Right cardiac atrium (tissue), 5 donors: ENCODE results near the gene TMED5. TPM values are rescaled to one million over a fixed set of nuclear protein-coding genes. Genes with fewer than 3 reads are reported as not detected.
"Not testable (repeated sequence)": the region's sequence is repeated elsewhere in the genome, so short reads cannot be mapped to it uniquely, and the experiment has no call there.

Experiments
- ATAC-seq, 2 donors: fragments of 200-7000 bp; cut with Tn5 transposase; one replicate each; pipeline versions ENCODE4 v1.8.0 to v1.9.1; 2020; ENCODE audit warnings: moderate library complexity in 2 of 2, mild to moderate bottlenecking in 1 of 2
- DNase-seq, 3 donors: peaks; one replicate each; pipeline ENCODE4 v3.0.0-alpha.2; 2020
- H3K27ac ChIP-seq: one replicate; pipeline ENCODE4 v1.5.1; 2013; ENCODE audit warnings: mild to moderate bottlenecking, low read length, control low read depth, moderate library complexity
- H3K27me3 ChIP-seq: one replicate; pipeline ENCODE4 v1.6.1; 2013; ENCODE audit not compliant: control insufficient read depth, insufficient read depth
- H3K4me1 ChIP-seq: one replicate; pipeline ENCODE4 v1.6.1; 2013; ENCODE audit warnings: low read length; ENCODE audit not compliant: control insufficient read depth, insufficient read depth
- H3K4me3 ChIP-seq: one replicate; pipeline ENCODE4 v1.5.1; 2013; ENCODE audit warnings: low read length, control low read depth
- H3K9me3 ChIP-seq: one replicate; pipeline ENCODE4 v1.6.1; 2013; ENCODE audit warnings: low read length; ENCODE audit not compliant: control insufficient read depth
- WGBS: extraction: QIAGEN DNeasy Blood & Tissue Kit; methylation state at CpG from one replicate; pipeline ENCODE4 v1.1.7; 2013; 5-methylcytosine and 5-hydroxymethylcytosine counted together
- intact Hi-C, 4 donors: fragments of 100-400 bp; cut with DNase I; formaldehyde crosslinking; loops; one replicate each; pipeline versions ENCODE4 v1.11.0 to v1.14.0; 2022 to 2023
- polyA plus RNA-seq: library from polyadenylated mRNA; stranded (reverse); fragments of 200-250 nt; gene quantifications from one replicate; pipeline ENCODE4 v1.2.3, GENCODE V29; 2013
- total RNA-seq, 4 donors: library from RNA; stranded (reverse); fragmentation: NEBNext Ultra II Directional; extraction: Animal tissue kit (Norgen Biotek cat#: 25700); gene quantifications; one replicate each; pipeline ENCODE4 v1.2.1, GENCODE V29; 2021
- donor health status: healthy with polysubstance abuse.
- donor health status: DM: no; HTN: yes; CAD: no.
- donor health status: DM: no; HTN: no; CAD: no.
- donor health status: DM: no; HTN: yes; CAD: no; lungs with severe emphysema.
- donor health status: DM: yes; HTN: yes; CAD: no.

The TMED5 gene
- total and polyA plus RNA-seq, 5 donors = 19.5 to 86.6 (median 44.1) TPM

GRCh38 chr1:93171549-93172034 lies 8.6 kb downstream of the TMED5 start:
- H3K27me3 ChIP-seq = no peaks in the 10 kb centered on the region
- H3K27ac ChIP-seq = no peak overlapping the region
- no peaks in the 10 kb centered on the region for H3K4me1 ChIP-seq
- DNase-seq = no peak
- ATAC-seq = no peak
- no peaks in the 10 kb centered on the region for H3K9me3 ChIP-seq
- H3K4me3 ChIP-seq = no peak overlapping the region
- intact Hi-C loops = no loop called here
- WGBS = 70% methylated on average over 1 of the region's 1 CpG

GRCh38 chr1:93170141-93170678 lies 10.0 kb downstream of the TMED5 start:
- H3K4me1 ChIP-seq, H3K9me3 ChIP-seq, H3K27me3 ChIP-seq, ATAC-seq, intact Hi-C loops, H3K4me3 ChIP-seq, H3K27ac ChIP-seq: not testable (repeated sequence)
- 97% methylated on average over 36 of the region's 36 CpGs for WGBS
- DNase-seq = peak in 2 of 3 donors; percentile 47 to 59

GRCh38 chr1:93167006-93167405 lies 13.2 kb downstream of the TMED5 start:
- DNase-seq = no peak

GRCh38 chr1:93165895-93166294 lies 14.3 kb downstream of the TMED5 start:
- H3K27me3 ChIP-seq, H3K9me3 ChIP-seq, H3K4me1 ChIP-seq, H3K27ac ChIP-seq, DNase-seq, intact Hi-C loops, H3K4me3 ChIP-seq, ATAC-seq: not testable (repeated sequence)
- 95% methylated on average over 1 of the region's 1 CpG for WGBS

More at GRCh38 chr1:93167006-93167405, 13.2 kb downstream of the TMED5 start:
- Histone ChIP-seq H3K27ac (no peak overlapping the region), H3K4me1 (peaks cover 2% of the 10 kb centered on the region), H3K27me3 (no peaks in the 10 kb centered on the region), H3K4me3 (no peak overlapping the region), H3K9me3 (no peaks in the 10 kb centered on the region)
- intact Hi-C loops = no loop called here
- ATAC-seq = no peak

- Histone ChIP-seq H3K27me3 (no peaks in the 10 kb centered on the region), H3K9me3 (no peaks in the 10 kb centered on the region), H3K27ac (no peak overlapping the region), H3K4me1 (peaks cover 2% of the 10 kb centered on the region), H3K4me3 (no peak overlapping the region)
- WGBS = 54% methylated on average over 2 of the region's 2 CpGs
- no peak for DNase-seq
- intact Hi-C loops = no loop called here
- ATAC-seq = peak; percentile 40 to 51
Measured at GRCh38 chr1:93164816-93165215, 15.4 kb downstream of the TMED5 start.

GRCh38 chr1:93163314-93163713 lies 16.9 kb downstream of the TMED5 start:
- H3K27me3 ChIP-seq, H3K4me3 ChIP-seq, intact Hi-C loops, ATAC-seq, H3K27ac ChIP-seq, DNase-seq, H3K4me1 ChIP-seq, H3K9me3 ChIP-seq: not testable (repeated sequence)
- 94% methylated on average over 8 of the region's 8 CpGs for WGBS

- H3K4me3 ChIP-seq = no peak overlapping the region
- 78% methylated on average over 2 of the region's 2 CpGs for WGBS
- DNase-seq (no peak), ATAC-seq (no peak)
- H3K4me1 ChIP-seq = no peaks in the 10 kb centered on the region
- no peak overlapping the region for H3K27ac ChIP-seq
- no peaks in the 10 kb centered on the region for H3K27me3 ChIP-seq
- intact Hi-C loops = no loop called here
- H3K9me3 ChIP-seq = no peaks in the 10 kb centered on the region
Measured at GRCh38 chr1:93159337-93159736, 20.9 kb downstream of the TMED5 start.

GRCh38 chr1:93155335-93155734 lies 24.9 kb downstream of the TMED5 start:
- no peak for DNase-seq
- Histone ChIP-seq H3K27me3 (no peaks in the 10 kb centered on the region), H3K27ac (no peak overlapping the region), H3K9me3 (no peaks in the 10 kb centered on the region), H3K4me3 (no peak overlapping the region), H3K4me1 (no peaks in the 10 kb centered on the region)
- 62% methylated on average over 3 of the region's 3 CpGs for WGBS
- intact Hi-C loops = no loop called here
- ATAC-seq = no peak

GRCh38 chr1:93154898-93155297 lies 25.3 kb downstream of the TMED5 start:
- ATAC-seq (no peak), DNase-seq (no peak)
- no peaks in the 10 kb centered on the region for H3K4me1 ChIP-seq
- H3K27me3 ChIP-seq = no peaks in the 10 kb centered on the region
- H3K27ac ChIP-seq = no peak overlapping the region
- H3K4me3 ChIP-seq = no peak overlapping the region
- H3K9me3 ChIP-seq = no peaks in the 10 kb centered on the region
- intact Hi-C loops = no loop called here

GRCh38 chr1:93152835-93153234 lies 27.4 kb downstream of the TMED5 start:
- ATAC-seq (no peak), DNase-seq (no peak)
- WGBS = 87% methylated on average over 2 of the region's 2 CpGs
- Histone ChIP-seq H3K27me3 (no peaks in the 10 kb centered on the region), H3K27ac (no peak overlapping the region), H3K9me3 (no peaks in the 10 kb centered on the region), H3K4me3 (no peak overlapping the region), H3K4me1 (peaks cover 3% of the 10 kb centered on the region)
- intact Hi-C loops = no loop called here

GRCh38 chr1:93151474-93151873 lies 28.7 kb downstream of the TMED5 start:
- ATAC-seq (no peak), DNase-seq (no peak)
- Histone ChIP-seq H3K9me3 (no peaks in the 10 kb centered on the region), H3K4me3 (no peak overlapping the region), H3K4me1 (peaks cover 3% of the 10 kb centered on the region), H3K27ac (no peak overlapping the region), H3K27me3 (no peaks in the 10 kb centered on the region)
- intact Hi-C loops = no loop called here

- DNase-seq = no peak
- H3K4me1 ChIP-seq = peaks cover 3% of the 10 kb centered on the region
- intact Hi-C loops = no loop called here
- no peaks in the 10 kb centered on the region for H3K27me3 ChIP-seq
- no peak overlapping the region for H3K4me3 ChIP-seq
- H3K9me3 ChIP-seq = no peaks in the 10 kb centered on the region
- 62% methylated on average over 1 of the region's 1 CpG for WGBS
- H3K27ac ChIP-seq = no peak overlapping the region
- no peak for ATAC-seq
Measured at GRCh38 chr1:93150729-93151128, 29.5 kb downstream of the TMED5 start.
